BE2C (cell line): Measurements from ENCODE around the gene INTU.

Experiments
- DNase-seq: peaks from one replicate; pipeline ENCODE4 v3.0.0-alpha.2; 2020
- H3K27me3 ChIP-seq: fragments of 250-450 bp; sonication (Bioruptor Pico); 2 replicates; pipeline ENCODE4 v1.5.1; 2020; ENCODE audit warnings: mild to moderate bottlenecking
- H3K36me3 ChIP-seq: fragments of 250-450 bp; sonication (Bioruptor Pico); 2 replicates; pipeline ENCODE4 v1.5.1; 2020; ENCODE audit warnings: mild to moderate bottlenecking
- H3K4me1 ChIP-seq: fragments of 250-450 bp; sonication (Bioruptor Pico); 2 replicates; pipeline ENCODE4 v1.5.1; 2020
- H3K4me3 ChIP-seq: 2 replicates; pipeline ENCODE4 v1.5.1; 2011; ENCODE audit warnings: low read depth, low read length
- H3K9me3 ChIP-seq: fragments of 250-450 bp; sonication (Bioruptor Pico); 2 replicates; pipeline ENCODE4 v1.5.1; 2020
- TF ChIP-seq, protein P1 (sequence below): IDR thresholded peaks from 2 replicates; pipeline ENCODE4 v1.5.1; 2012; ENCODE audit warnings: mild to moderate bottlenecking, low read depth, low read length

Gene INTU

DNA sequence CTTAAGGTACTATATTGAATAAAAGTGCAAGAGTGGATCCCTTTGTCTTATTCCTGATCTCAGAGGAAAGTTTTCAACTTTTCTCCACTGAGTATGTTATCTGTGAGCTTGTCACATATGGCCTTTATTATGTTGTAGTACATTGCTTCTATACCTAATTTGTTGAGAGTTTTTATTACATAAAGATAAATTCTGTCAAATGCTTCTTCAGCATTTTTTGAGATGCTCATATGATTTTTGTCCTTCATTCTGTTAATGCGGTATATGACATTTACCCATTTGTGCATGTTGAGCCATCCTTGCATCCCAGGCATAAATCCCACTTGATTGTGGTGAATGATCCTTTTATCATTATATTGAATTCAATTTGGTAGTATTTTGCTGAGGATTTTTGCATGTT, 108.5 kb downstream of the INTU start:
- TF ChIP-seq, protein P1, sequence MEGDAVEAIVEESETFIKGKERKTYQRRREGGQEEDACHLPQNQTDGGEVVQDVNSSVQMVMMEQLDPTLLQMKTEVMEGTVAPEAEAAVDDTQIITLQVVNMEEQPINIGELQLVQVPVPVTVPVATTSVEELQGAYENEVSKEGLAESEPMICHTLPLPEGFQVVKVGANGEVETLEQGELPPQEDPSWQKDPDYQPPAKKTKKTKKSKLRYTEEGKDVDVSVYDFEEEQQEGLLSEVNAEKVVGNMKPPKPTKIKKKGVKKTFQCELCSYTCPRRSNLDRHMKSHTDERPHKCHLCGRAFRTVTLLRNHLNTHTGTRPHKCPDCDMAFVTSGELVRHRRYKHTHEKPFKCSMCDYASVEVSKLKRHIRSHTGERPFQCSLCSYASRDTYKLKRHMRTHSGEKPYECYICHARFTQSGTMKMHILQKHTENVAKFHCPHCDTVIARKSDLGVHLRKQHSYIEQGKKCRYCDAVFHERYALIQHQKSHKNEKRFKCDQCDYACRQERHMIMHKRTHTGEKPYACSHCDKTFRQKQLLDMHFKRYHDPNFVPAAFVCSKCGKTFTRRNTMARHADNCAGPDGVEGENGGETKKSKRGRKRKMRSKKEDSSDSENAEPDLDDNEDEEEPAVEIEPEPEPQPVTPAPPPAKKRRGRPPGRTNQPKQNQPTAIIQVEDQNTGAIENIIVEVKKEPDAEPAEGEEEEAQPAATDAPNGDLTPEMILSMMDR = no peak
- Histone ChIP-seq H3K27me3 (no peaks in the 10 kb centered on the region), H3K36me3 (no peaks in the 10 kb centered on the region), H3K4me1 (no peaks in the 10 kb centered on the region), H3K4me3 (no peak overlapping the region), H3K9me3 (no peaks in the 10 kb centered on the region)
- DNase-seq = no peak

DNA sequence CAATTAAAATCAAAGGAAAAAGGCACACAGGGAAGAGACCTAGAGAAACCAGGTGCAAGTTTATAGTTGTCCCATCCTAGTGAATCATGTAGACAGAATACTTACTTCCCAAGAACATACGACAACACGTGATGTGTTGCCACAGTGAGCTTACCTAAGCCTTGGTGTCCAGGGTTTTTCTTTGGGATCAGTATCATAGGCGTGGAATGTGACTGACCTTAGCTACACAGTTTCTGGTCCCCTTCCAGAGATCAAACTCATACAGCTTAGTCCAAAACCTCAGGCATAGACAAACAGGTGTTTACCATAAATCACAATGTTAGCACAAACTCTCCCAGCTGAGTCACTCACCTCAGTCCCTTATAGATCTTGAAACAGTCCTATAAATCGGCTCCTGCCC, 115.1 kb downstream of the INTU start:
- TF ChIP-seq, protein P1 = no peak
- Histone ChIP-seq H3K9me3 (no peaks in the 10 kb centered on the region), H3K27me3 (no peaks in the 10 kb centered on the region), H3K36me3 (no peaks in the 10 kb centered on the region), H3K4me1 (no peaks in the 10 kb centered on the region), H3K4me3 (no peak overlapping the region)
- DNase-seq = no peak

DNA sequence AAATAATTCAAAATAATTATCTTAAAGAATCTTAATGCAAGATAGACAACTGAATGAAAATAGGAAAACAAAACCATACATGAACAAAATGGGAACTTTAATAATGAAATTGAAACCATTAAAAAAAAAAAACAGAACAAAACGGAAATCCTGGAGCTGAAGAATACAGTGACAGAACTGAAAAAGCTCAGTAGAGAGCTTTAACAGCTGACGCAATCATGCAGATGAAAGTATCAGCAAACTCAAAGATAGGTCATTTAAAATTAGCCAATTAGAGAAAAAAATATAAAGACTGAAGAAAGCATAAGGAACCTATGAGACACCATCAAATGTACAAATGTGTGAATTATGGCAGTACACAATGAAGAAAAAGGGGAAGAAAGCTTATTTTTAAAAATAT, 116.2 kb downstream of the INTU start:
- H3K36me3 ChIP-seq = no peaks in the 10 kb centered on the region
- no peak overlapping the region for H3K4me3 ChIP-seq
- no peaks in the 10 kb centered on the region for H3K9me3 ChIP-seq
- TF ChIP-seq, protein P1 = no peak
- no peak for DNase-seq
- H3K4me1 ChIP-seq = no peaks in the 10 kb centered on the region
- H3K27me3 ChIP-seq = no peaks in the 10 kb centered on the region

DNA sequence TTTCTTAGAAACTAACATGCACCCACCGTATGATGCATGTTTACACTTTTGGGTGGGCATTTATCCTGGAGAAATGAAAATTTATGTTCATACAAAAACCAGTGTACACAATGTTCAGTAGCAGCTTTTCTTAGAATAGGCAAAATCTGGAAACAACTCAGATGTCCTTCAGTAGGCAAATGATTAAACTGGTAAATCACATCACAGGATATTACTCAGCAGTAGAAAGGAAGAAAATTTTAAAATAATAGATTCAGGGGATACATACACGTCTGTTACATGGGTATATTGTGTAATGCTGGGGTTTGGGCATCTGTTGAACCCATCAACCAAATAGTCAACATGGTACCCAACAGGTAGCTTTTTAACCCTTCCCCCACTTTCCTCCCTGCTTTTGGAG, 124.1 kb downstream of the INTU start:
- no peak overlapping the region for H3K4me3 ChIP-seq
- DNase-seq = no peak

DNA sequence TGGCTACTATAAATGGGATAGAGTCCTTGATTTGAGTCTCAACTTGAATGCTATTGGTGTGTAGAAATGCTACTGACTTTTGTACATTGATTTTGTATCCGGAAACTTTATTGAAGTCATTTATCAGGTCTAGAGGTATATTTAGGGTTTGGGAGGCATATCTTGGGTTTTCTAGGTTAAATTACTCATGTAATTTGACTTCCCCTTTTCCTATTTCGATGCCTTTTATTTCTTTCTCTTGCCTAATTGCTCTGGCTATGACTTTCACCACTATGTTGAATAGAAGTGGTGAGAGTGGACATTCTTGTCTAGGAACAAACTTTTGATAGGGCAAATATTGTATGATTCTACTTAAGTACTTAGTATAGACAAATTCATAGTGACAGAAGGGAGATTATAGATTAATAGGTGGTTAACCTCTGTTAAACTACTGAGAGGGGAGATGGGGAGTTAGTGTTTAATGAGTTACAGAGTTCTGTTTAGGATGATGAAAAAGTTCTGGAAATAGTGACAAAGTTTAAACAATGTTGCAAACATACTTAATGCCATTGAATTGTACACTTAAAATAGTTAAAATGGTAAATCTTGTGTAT, 126.6 kb downstream of the INTU start:
- DNase-seq = no peak
- Histone ChIP-seq H3K9me3 (no peaks in the 10 kb centered on the region), H3K4me3 (no peak overlapping the region), H3K36me3 (no peaks in the 10 kb centered on the region), H3K4me1 (no peaks in the 10 kb centered on the region), H3K27me3 (no peaks in the 10 kb centered on the region)
- TF ChIP-seq, protein P1 = no peak

More for the DNA sequence above, 124.1 kb downstream of the INTU start:
- TF ChIP-seq, protein P1 = no peak
- H3K4me1 ChIP-seq = no peaks in the 10 kb centered on the region
- H3K27me3 ChIP-seq = no peaks in the 10 kb centered on the region
- H3K36me3 ChIP-seq = no peaks in the 10 kb centered on the region
- no peaks in the 10 kb centered on the region for H3K9me3 ChIP-seq

DNA sequence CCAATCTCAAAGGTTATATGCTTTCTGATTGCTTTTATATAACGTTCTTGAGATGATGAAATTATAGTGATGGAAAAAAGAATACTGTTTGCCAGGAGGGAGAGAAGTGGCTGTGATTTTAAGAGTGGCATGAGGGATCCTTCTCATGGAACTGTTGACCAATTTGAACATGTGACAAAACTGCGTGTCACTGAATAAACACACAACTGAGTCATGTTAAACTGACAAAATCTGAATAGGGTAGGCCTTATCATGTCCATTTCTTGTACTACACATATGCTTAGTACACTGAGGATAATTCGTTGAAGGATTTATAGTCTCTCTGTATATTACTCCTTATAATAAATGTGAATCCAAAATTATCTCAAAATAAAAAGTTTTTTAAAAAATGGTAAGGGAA, 127.1 kb downstream of the INTU start:
- no peaks in the 10 kb centered on the region for H3K36me3 ChIP-seq
- no peaks in the 10 kb centered on the region for H3K4me1 ChIP-seq
- DNase-seq = no peak
- no peak overlapping the region for H3K4me3 ChIP-seq
- H3K27me3 ChIP-seq = no peaks in the 10 kb centered on the region
- H3K9me3 ChIP-seq = no peaks in the 10 kb centered on the region
- TF ChIP-seq, protein P1 = no peak
